ENCODE data around the gene KLHL14. TPM values are rescaled to one million over a fixed set of nuclear protein-coding genes. Genes with fewer than 3 reads are reported as not detected.

The KLHL14 gene
- total and polyA plus RNA-seq, 2 of the 13 experiments (the other 11 are each of a cell fraction or from before 2014, with no cell fraction given): 16.0 to 41.8 TPM

DNA sequence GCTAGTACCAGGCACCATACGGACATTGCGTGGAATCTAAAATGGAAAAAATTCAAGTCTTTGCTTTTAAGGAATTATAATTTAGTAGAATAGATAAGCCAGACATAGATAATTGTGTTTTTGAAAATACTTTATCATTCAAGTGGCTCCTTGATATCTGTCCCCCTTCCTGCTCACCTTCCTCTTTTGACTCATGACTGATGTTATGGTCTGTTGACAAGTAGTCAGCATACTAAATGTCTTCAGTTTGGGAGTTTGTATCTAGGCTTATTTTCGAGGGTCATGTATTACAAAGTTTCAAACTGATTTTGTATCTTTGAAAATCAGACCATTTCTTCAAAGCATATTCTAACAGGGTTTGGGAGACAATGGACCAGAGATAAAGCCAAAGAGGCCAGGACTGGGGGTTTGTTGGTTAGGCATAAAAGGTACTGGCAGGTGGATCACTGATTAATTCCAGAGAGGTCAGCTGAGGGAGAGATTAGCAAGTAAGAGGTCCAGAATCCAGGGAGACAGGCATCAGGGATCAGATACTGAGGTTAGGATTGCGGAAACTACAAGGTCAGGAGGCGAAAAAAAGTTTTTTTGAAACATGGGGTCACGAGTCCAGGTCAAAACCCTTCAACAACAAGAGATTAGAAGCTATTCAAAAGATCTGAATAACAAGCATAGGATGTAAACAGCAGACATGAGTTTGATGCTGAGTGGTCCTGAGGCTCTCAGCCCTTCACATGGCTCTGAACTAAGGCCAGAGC, 31.5 kb upstream of the KLHL14 start (continued):
- TF ChIP-seq BATF2 (CRISPR knock-in tag; IDR thresholded peaks at IDR 0.05) (0 out of 2 replicates have a peak, but pooled peaks have one; percentile 14), KDM4B (CRISPR knock-in tag; IDR thresholded peaks at IDR 0.05) (no peak; the same call in 1 of the 2 replicates), YY1 (IDR thresholded peaks at IDR 0.05; ENCODE audit: insufficient read depth, insufficient replicate concordance, low read depth, low read length) (no peak), ZNF281 (CRISPR knock-in tag; IDR thresholded peaks at IDR 0.05; ENCODE audit: borderline replicate concordance) (peak; percentile 57; the same call in 1 of the 2 replicates), GATAD1 (CRISPR knock-in tag; IDR thresholded peaks at IDR 0.05) (no peak), RFX5 (IDR thresholded peaks at IDR 0.05; ENCODE audit: low read depth, low read length) (no peak), TEAD2 (CRISPR knock-in tag; IDR thresholded peaks at IDR 0.05) (no peak), ARID2 (CRISPR knock-in tag; IDR thresholded peaks at IDR 0.05; ENCODE audit: borderline replicate concordance) (no peak), TRAFD1 (CRISPR knock-in tag; IDR thresholded peaks at IDR 0.05; ENCODE audit: borderline replicate concordance) (no peak), NR2F1 (CRISPR knock-in tag; IDR thresholded peaks at IDR 0.05) (peak; percentile 96 to 97), TIGD3 (CRISPR knock-in tag; IDR thresholded peaks at IDR 0.05; ENCODE audit: borderline replicate concordance) (no peak), TARDBP (CRISPR knock-in tag; IDR thresholded peaks at IDR 0.05) (peak; percentile 71; the same call in 1 of the 2 replicates), ZNF430 (CRISPR knock-in tag; IDR thresholded peaks at IDR 0.05) (peak; percentile 63), HMGA1 (CRISPR knock-in tag; conservative IDR thresholded peaks at IDR 0.05) (no peak)
- TF ChIP-seq, protein P1, sequence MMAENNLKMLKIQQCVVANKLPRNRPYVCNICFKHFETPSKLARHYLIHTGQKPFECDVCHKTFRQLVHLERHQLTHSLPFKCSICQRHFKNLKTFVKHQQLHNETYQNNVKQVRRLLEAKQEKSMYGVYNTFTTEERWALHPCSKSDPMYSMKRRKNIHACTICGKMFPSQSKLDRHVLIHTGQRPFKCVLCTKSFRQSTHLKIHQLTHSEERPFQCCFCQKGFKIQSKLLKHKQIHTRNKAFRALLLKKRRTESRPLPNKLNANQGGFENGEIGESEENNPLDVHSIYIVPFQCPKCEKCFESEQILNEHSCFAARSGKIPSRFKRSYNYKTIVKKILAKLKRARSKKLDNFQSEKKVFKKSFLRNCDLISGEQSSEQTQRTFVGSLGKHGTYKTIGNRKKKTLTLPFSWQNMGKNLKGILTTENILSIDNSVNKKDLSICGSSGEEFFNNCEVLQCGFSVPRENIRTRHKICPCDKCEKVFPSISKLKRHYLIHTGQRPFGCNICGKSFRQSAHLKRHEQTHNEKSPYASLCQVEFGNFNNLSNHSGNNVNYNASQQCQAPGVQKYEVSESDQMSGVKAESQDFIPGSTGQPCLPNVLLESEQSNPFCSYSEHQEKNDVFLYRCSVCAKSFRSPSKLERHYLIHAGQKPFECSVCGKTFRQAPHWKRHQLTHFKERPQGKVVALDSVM (CRISPR knock-in tag; IDR thresholded peaks at IDR 0.05): no peak
- TF ChIP-seq, protein P2, sequence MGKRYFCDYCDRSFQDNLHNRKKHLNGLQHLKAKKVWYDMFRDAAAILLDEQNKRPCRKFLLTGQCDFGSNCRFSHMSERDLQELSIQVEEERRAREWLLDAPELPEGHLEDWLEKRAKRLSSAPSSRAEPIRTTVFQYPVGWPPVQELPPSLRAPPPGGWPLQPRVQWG (CRISPR knock-in tag; IDR thresholded peaks at IDR 0.05; ENCODE audit: borderline replicate concordance, low read depth): no peak

Data from HepG2 (cell line).